Karpas-422 (cell line): ENCODE results near the gene PTPN1. TPM values are rescaled to one million over a fixed set of nuclear protein-coding genes. Genes with fewer than 3 reads are reported as not detected.

Source experiments
- DNase-seq: peaks from one replicate; pipeline ENCODE4 v3.0.0-alpha.2; 2015
- H2AFZ ChIP-seq: fragments of 200-600 bp; sonication (generic); 2 replicates; pipeline ENCODE4 v1.6.1; 2014; ENCODE audit warnings: antibody characterized with exemption, low read length, mixed read lengths
- H3K27ac ChIP-seq: fragments of 200-600 bp; sonication (generic); 2 replicates; pipeline ENCODE4 v1.5.1; 2014; ENCODE audit warnings: mild to moderate bottlenecking, low read length, moderate library complexity
- H3K27me3 ChIP-seq: fragments of 200-600 bp; sonication (generic); 2 replicates; pipeline ENCODE4 v1.6.1; 2014; ENCODE audit warnings: low read length, mixed read lengths
- H3K36me3 ChIP-seq: fragments of 200-600 bp; sonication (generic); 2 replicates; pipeline ENCODE4 v1.6.1; 2014; ENCODE audit warnings: low read length, mixed read lengths; ENCODE audit not compliant: insufficient read depth
- H3K4me1 ChIP-seq: fragments of 200-600 bp; sonication (generic); 2 replicates; pipeline ENCODE4 v1.6.1; 2014; ENCODE audit warnings: mild to moderate bottlenecking, low read length, mixed read lengths
- H3K4me2 ChIP-seq: fragments of 200-600 bp; sonication (generic); 2 replicates; pipeline ENCODE4 v1.6.1; 2014; ENCODE audit warnings: low read length, low read depth, mild to moderate bottlenecking; ENCODE audit not compliant: poor library complexity, severe bottlenecking
- H3K4me3 ChIP-seq: fragments of 200-600 bp; sonication (generic); 2 replicates; pipeline ENCODE4 v1.5.1; 2014; ENCODE audit warnings: mild to moderate bottlenecking, antibody characterized with exemption, low read length, mixed read lengths
- H3K79me2 ChIP-seq: fragments of 200-600 bp; sonication (generic); 2 replicates; pipeline ENCODE4 v1.6.1; 2014; ENCODE audit warnings: mild to moderate bottlenecking, low read length, mixed read lengths
- H3K9ac ChIP-seq: fragments of 200-600 bp; sonication (generic); 2 replicates; pipeline ENCODE4 v1.6.0; 2014; ENCODE audit warnings: low read length
- H3K9me2 ChIP-seq: fragments of 200-600 bp; sonication (generic), shearing (Covaris generic); replicated peaks from 2 replicates; pipeline ENCODE4 v1.6.0; 2014; ENCODE audit warnings: mild to moderate bottlenecking, low read length, moderate library complexity; ENCODE audit not compliant: insufficient read depth
- H3K9me3 ChIP-seq: fragments of 300-700, 200-600 bp; sonication (generic); 2 replicates; pipeline ENCODE4 v1.6.1; 2014; ENCODE audit warnings: low read length, mixed read lengths
- H4K20me1 ChIP-seq: fragments of 200-600 bp; sonication (generic); 2 replicates; pipeline ENCODE4 v1.6.1; 2014; ENCODE audit warnings: mild to moderate bottlenecking, antibody characterized with exemption, low read length, low read depth; ENCODE audit not compliant: insufficient read depth
- total RNA-seq: library from RNA; depleted of rRNA; stranded (reverse); fragments of >200 nt; shearing (Covaris generic); gene quantifications from 2 replicates; pipeline ENCODE4 v1.2.3, GENCODE V29; 2014; ENCODE audit warnings: low replicate concordance

PTPN1 gene
- total RNA-seq, 1 experiment from 2014 or later: 6.5 TPM

DNA sequence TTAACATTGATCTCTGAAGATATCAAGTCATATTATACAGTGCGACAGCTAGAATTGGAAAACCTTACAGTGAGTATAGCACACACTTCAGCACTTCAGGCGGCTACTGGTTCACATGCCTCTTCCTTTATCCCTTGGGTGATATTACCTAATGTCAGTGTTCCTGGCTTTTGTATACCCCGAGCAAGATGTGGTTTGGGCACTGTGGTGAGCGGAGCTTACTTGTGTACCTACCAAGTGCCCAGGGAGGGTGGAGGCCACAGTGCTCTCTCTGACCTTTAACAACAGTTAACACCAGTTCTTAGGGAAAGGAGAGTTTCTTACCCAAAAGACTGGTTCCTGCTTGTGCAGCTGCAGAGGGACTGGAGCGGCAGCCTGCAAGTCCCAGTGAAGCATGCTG is 64.4 kb downstream of the PTPN1 start:
- Histone ChIP-seq H3K9ac (no peak overlapping the region), H3K4me3 (no peak overlapping the region), H3K27ac (no peak overlapping the region), H4K20me1 (peaks cover 12% of the 10 kb centered on the region), H3K27me3 (no peaks in the 10 kb centered on the region), H3K9me3 (no peaks in the 10 kb centered on the region), H3K79me2 (no peaks in the 10 kb centered on the region), H3K9me2 (no peaks in the 10 kb centered on the region), H3K4me2 (no peak overlapping the region), H3K36me3 (peaks cover under 1% of the 10 kb centered on the region; the same call in 1 of the 2 replicates), H2AFZ (no peak overlapping the region), H3K4me1 (no peaks in the 10 kb centered on the region)
- DNase-seq: no peak

DNA sequence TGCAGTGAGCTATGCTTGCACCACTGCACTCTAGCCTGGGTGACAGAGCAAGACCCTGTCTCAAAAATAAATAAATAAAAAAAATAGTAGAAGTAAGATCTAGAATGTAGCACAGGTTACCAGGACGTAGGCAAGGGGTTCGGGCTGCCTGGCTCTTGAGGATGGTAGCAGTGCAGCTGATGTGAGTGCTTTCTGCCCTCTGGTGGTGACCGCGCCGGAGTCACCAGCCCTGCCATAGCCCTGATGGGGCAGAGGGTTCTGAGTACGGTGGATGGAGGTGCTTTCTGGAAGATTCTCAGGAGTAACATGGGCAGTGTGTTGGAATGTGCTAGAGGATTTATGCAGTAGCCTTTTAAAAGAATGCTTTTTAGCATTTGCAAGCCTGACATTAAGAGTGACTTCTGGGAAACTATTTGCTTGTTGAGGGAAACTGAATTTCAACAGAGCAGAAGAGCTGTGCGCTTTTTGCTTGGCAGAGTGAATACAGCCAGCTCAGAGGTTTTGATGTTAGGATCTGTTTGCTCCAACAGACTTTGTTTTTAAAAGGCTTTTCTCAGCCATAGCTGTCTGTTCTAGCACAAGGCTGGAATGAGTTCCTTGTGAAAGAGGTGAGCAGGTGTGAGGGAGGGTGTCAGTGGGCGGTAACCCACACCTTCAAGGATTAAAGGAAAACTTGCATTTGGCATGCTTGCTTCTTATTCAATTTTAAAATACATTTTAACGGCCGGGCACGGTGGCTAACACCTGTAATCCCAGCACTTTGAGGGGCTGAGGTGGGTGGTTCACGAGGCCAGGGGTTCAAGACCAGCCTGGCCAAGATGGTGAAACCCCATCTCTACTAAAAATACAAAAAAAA is 65.9 kb downstream of the PTPN1 start:
- H3K36me3 ChIP-seq: peaks cover 3% of the 10 kb centered on the region
- peak; percentile 82 for DNase-seq
- H2AFZ ChIP-seq: no peak overlapping the region
- H3K4me2 ChIP-seq: no peak overlapping the region
- no peaks in the 10 kb centered on the region for H3K4me1 ChIP-seq
- H3K9me3 ChIP-seq: no peaks in the 10 kb centered on the region
- H3K9ac ChIP-seq: no peak overlapping the region
- H3K9me2 ChIP-seq: no peaks in the 10 kb centered on the region
- no peak overlapping the region for H3K27ac ChIP-seq
- H3K79me2 ChIP-seq: no peaks in the 10 kb centered on the region
- no peak overlapping the region for H3K4me3 ChIP-seq
- peaks cover 12% of the 10 kb centered on the region for H4K20me1 ChIP-seq
- H3K27me3 ChIP-seq: no peaks in the 10 kb centered on the region

DNA sequence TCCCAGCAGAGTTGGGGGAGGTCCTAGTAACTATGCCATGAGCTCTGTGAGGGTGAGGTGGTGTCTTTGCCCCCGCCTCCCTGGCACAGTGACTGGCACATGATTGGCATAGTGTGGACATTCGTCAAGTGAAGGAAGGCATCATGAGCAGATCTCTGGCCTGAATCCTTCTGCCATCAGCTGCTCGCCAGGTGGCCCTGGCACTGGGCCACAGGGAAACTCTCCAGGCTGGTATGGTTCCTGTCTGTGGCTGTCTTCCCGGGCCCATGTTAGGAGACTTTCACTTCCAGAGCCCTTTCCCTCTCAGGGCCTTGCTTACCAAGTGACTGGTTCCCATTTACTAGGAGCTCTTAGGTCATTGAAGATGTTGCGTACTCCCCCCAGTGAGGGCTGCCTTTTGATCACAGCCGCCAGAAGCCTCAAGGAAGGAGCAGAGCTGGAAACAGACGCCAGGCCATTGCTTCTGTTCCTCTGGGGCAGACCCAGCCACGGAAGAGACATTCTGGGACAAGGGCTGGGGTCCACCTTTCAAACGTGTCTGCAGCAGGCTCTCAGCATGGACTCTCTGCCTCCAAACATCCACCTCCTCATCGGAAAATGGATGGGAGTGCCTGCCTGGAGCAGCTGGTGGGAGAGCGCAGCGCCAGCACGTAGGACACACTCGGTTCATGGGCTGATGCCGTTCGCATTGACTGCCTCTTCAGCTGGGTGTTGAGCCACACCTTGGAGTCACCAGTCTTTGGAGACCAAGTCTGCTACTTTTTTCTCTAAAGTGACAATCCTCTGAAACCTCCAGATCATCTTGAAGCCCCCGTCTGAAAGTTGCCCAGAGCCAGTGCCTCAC is 67.2 kb downstream of the PTPN1 start:
- no peak overlapping the region for H3K4me3 ChIP-seq
- H4K20me1 ChIP-seq: peaks cover 13% of the 10 kb centered on the region
- no peak for DNase-seq

DNA sequence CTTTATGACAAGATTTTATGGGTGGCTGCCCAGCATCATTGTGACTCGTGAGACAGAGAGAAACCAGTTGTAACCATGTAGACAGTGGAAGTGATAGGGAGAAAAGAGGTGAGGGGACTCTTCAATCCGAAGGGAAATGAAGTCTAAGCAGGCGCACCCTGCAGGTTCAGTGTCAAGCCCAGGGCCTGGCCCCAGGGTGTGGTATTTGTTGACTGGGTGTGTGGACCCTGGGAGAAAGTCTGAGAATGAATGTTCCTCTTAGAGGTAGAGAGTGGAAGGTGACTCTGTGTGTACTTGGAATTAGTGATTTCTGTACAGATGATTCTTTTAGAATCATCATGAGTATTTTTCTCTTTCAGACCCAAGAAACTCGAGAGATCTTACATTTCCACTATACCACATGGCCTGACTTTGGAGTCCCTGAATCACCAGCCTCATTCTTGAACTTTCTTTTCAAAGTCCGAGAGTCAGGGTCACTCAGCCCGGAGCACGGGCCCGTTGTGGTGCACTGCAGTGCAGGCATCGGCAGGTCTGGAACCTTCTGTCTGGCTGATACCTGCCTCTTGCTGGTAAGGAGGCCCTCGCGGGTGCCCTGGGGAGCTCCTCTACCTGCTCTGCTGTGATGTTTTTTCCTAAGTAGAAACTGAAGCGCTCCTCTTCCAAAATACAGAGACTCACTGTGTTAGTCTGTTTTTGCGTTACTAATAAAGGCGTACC is 68.0 kb downstream of the PTPN1 start:
- 0 out of 2 replicates have a peak, but pooled peaks cover 7% of the 10 kb centered on the region for H4K20me1 ChIP-seq
- no peaks in the 10 kb centered on the region for H3K79me2 ChIP-seq

More for the DNA sequence above, 67.2 kb downstream of the PTPN1 start:
- H2AFZ ChIP-seq: no peak overlapping the region
- no peaks in the 10 kb centered on the region for H3K79me2 ChIP-seq
- H3K9me3 ChIP-seq: no peaks in the 10 kb centered on the region
- no peak overlapping the region for H3K9ac ChIP-seq
- peaks cover 3% of the 10 kb centered on the region for H3K36me3 ChIP-seq
- H3K4me1 ChIP-seq: no peaks in the 10 kb centered on the region; the same call in 1 of the 2 replicates
- H3K27ac ChIP-seq: no peak overlapping the region
- H3K4me2 ChIP-seq: no peak overlapping the region
- no peaks in the 10 kb centered on the region for H3K27me3 ChIP-seq
- no peaks in the 10 kb centered on the region for H3K9me2 ChIP-seq

DNA sequence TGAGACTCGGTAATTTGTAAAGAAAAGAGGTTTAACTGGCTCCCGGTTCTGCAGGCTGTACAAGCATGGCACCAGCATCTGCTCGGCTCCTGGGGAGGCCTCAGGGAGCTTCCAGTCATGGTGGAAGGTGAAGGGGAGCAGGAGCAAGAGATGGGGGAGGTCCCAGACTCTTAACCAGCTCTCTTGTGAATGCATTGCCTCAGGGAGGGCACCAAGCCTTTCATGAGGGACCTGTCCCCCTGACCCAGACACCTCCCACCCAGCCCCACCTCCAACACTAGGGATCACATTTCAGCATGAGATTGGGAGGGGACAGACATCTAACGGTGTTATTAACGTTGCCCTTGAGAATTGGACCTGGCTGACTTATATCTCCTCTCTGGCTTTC is 68.6 kb downstream of the PTPN1 start:
- no peak overlapping the region for H3K4me2 ChIP-seq
- no peaks in the 10 kb centered on the region for H3K9me2 ChIP-seq
- H3K9me3 ChIP-seq: no peaks in the 10 kb centered on the region
- H3K36me3 ChIP-seq: peaks cover 3% of the 10 kb centered on the region
- no peaks in the 10 kb centered on the region for H3K79me2 ChIP-seq
- no peak for DNase-seq
- no peak overlapping the region for H2AFZ ChIP-seq
- H3K27ac ChIP-seq: no peak overlapping the region
- no peak overlapping the region for H3K9ac ChIP-seq
- 0 out of 2 replicates have a peak, but pooled peaks cover 3% of the 10 kb centered on the region for H4K20me1 ChIP-seq
- H3K4me1 ChIP-seq: no peaks in the 10 kb centered on the region; the same call in 1 of the 2 replicates
- H3K27me3 ChIP-seq: no peaks in the 10 kb centered on the region
- no peak overlapping the region for H3K4me3 ChIP-seq

More for the DNA sequence above, 68.0 kb downstream of the PTPN1 start:
- Histone ChIP-seq H3K4me2 (no peak overlapping the region), H2AFZ (no peak overlapping the region), H3K36me3 (peaks cover 3% of the 10 kb centered on the region), H3K4me1 (no peaks in the 10 kb centered on the region; the same call in 1 of the 2 replicates), H3K9me3 (no peaks in the 10 kb centered on the region), H3K4me3 (no peak overlapping the region), H3K9me2 (no peaks in the 10 kb centered on the region), H3K27me3 (no peaks in the 10 kb centered on the region), H3K27ac (no peak overlapping the region), H3K9ac (no peak overlapping the region)
- no peak for DNase-seq

DNA sequence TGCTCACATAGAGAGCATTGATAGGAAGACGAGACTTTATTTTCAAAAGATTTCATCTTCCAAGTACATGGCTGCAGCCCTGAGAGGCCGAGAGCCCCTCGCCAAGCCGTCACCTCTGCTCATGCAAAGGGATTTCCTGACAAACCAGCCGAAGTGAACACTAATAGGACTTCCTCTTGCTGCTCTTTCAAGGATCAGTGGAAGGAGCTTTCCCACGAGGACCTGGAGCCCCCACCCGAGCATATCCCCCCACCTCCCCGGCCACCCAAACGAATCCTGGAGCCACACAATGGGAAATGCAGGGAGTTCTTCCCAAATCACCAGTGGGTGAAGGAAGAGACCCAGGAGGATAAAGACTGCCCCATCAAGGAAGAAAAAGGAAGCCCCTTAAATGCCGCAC is 69.3 kb downstream of the PTPN1 start:
- Histone ChIP-seq H3K9ac (no peak overlapping the region), H2AFZ (no peak overlapping the region), H3K9me3 (no peaks in the 10 kb centered on the region), H3K79me2 (no peaks in the 10 kb centered on the region), H3K27ac (no peak overlapping the region), H4K20me1 (0 out of 2 replicates have a peak, but pooled peaks cover 3% of the 10 kb centered on the region), H3K9me2 (no peaks in the 10 kb centered on the region), H3K27me3 (no peaks in the 10 kb centered on the region), H3K36me3 (peaks cover 3% of the 10 kb centered on the region), H3K4me1 (no peaks in the 10 kb centered on the region; the same call in 1 of the 2 replicates), H3K4me2 (no peak overlapping the region), H3K4me3 (no peak overlapping the region)
- no peak for DNase-seq

DNA sequence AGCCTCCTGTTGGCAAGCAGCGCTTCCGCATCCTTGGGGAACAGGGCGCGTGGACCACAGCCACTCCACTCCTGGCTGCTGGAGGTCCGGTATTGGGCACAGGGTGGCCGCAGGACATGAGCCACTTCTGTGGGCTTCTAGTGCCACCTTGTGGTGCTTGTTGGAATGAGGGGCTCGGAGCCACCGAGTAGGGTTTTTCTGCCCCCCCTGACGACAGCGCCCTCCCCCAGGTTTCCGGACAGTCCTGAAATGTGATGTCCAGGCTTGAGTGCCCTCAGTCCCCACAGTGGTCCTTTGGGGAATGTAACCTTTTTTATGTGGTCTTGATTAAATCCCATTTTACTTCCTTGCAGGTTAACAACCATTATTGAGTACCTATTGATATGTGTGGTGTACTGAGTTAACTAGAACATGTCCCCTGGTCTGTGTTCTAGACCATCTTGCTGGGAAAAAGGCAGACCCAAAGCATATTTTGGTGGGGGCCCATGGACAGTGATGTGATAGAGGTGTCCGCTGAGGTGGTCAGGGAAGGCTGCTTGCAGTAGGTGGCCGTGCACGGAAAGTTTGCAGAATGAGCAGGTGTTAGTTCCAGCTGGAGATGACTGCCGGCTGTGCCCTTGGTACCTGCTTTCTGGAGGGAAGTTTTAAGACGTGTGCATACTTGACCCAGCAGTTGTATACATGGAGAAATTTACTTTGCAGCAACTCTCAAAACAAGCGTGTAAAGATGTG is 70.0 kb downstream of the PTPN1 start:
- Histone ChIP-seq H3K27me3 (no peaks in the 10 kb centered on the region), H2AFZ (no peak overlapping the region), H3K9me3 (no peaks in the 10 kb centered on the region), H3K9ac (no peak overlapping the region), H3K27ac (no peak overlapping the region), H3K4me1 (no peaks in the 10 kb centered on the region; the same call in 1 of the 2 replicates), H3K79me2 (no peaks in the 10 kb centered on the region), H3K9me2 (no peaks in the 10 kb centered on the region), H3K4me2 (no peak overlapping the region), H4K20me1 (0 out of 2 replicates have a peak, but pooled peaks cover 3% of the 10 kb centered on the region), H3K4me3 (no peak overlapping the region), H3K36me3 (peaks cover 3% of the 10 kb centered on the region)
- peak; percentile 71 for DNase-seq
